Activated CD4-positive, CD25-positive, alpha-beta regulatory T cell treated with anti-CD3 and anti-CD28 coated beads, Interleukin-2, amount 50 U/mL, for 72 hours (primary cell): ENCODE measurements around the gene WDR83.

Experiments
- DNase-seq: peaks from one replicate; pipeline ENCODE4 v3.0.0; 2021

WDR83 gene

GRCh38 chr19:12720296-12720695 is 53.7 kb downstream of the WDR83 start:
- no peak for DNase-seq

- DNase-seq, result no peak
These were observed 54.4 kb downstream of the WDR83 start for GRCh38 chr19:12720851-12721655.

DNA sequence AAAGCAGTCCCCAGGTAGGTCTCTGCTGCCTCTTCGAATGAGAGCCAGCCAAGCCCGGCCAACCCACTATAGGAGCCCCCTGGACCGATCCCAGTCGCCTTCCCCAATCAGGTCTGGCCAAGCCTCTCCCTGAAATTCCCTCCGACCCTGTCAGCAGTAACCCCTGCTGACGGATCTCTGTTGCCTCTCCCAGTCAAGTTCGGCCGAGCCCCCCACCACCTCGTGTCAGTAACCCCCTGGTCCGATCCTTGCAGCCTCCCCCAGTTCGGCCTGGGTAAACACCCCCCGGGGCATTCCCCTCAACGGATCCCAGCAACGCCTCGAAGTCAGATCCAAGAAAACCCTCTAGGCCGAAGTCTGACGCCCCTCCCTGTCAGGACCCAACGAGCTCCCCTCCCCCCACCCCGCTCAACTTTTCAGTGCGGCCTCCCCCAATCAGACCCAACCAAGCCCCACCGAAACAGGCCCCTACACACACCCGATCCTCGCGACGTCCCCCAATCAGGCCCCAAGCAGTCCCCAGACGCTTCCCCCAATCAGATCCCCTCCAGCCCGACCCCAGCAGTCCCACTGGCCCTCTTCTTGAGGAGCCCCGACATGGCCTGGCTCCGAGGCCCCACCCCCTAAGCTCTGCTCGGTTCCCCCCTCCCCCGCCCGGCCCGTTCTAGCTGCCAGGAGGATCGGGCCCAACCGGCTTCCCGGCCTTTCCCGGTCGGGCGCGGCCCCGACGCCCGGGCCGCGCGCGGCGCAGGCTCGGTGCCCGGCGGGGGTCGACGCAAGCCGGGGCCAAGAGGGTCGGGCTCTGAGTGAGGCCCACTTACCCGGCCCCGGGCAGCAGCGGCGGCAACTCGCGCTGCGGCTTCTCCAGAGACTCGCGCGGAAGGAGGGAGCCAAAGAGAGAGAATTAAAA is 55.3 kb downstream of the WDR83 start:
- DNase-seq, result peak; percentile 60

- DNase-seq, result peak; percentile 87
These were observed 56.2 kb downstream of the WDR83 start for GRCh38 chr19:12722566-12723380.

- DNase-seq, result no peak
These were observed 56.7 kb downstream of the WDR83 start for GRCh38 chr19:12723381-12723640.

DNA sequence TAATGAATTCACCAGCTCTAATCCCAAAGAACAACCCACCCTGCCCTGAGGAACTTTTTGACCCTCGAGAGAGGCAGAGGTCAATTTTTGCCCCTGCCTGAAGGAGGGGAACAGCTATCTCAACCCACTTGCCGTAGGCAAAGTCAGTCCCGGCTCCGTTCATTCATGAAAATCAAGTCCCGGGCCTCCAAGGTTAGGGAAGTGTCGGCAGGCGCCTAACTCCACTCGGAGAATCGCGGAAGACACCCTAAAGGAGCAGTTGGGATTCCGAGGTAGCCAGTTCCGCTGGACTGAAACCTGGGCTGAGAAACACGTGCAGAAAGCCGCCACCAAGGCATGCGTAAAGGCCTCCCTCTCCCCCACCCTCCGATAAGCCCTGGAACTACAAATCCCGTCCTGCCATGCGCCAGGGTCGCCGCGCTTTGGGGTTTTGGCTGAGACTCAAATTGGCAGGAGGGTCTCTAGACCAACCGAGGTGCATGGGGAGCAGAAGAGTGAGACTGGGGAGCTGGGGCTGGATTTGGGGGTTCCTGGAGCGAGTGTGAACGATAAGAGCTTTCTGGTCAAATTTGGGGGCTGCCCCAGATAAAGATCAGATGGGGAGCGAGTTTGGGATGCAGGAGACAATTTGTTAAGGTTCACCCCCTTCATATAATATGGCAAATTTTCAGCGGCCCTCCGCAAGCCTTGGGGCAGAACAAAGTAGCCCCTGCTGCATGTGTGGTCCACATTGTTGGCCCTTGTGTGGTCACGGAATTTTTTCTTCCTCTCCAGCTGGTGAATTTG is 57.2 kb downstream of the WDR83 start, which contains the start of gene TNPO2:
Gene TNPO2 (minus strand): TSS at position 292 of the 786 bp plus-strand sequence. CDS start 2,955 bp downstream, outside the sequence.
- peak; percentile 58 for DNase-seq
